ENCODE results near the gene FAM219B.

GRCh38 chr15:74855857-74856256 lies 50.8 kb downstream of the FAM219B start:
- TF ChIP-seq CREB1 (IDR thresholded peaks at IDR 0.05) (no peak), RBBP5 (IDR thresholded peaks at IDR 0.05; ENCODE audit: borderline replicate concordance, low read depth, low read length) (no peak)
- TF ChIP-seq, protein P1, sequence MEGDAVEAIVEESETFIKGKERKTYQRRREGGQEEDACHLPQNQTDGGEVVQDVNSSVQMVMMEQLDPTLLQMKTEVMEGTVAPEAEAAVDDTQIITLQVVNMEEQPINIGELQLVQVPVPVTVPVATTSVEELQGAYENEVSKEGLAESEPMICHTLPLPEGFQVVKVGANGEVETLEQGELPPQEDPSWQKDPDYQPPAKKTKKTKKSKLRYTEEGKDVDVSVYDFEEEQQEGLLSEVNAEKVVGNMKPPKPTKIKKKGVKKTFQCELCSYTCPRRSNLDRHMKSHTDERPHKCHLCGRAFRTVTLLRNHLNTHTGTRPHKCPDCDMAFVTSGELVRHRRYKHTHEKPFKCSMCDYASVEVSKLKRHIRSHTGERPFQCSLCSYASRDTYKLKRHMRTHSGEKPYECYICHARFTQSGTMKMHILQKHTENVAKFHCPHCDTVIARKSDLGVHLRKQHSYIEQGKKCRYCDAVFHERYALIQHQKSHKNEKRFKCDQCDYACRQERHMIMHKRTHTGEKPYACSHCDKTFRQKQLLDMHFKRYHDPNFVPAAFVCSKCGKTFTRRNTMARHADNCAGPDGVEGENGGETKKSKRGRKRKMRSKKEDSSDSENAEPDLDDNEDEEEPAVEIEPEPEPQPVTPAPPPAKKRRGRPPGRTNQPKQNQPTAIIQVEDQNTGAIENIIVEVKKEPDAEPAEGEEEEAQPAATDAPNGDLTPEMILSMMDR (IDR thresholded peaks at IDR 0.05; ENCODE audit: control extremely low read depth in 1 of 3, insufficient read depth in 1 of 3, low read depth in 1 of 3, low read length in 3 of 3) = no peak

All from H1 (cell line).